ENCODE data around the gene SNAPC1.
"Not testable (repeated sequence)": the region's sequence is repeated elsewhere in the genome, so short reads cannot be mapped to it uniquely, and the experiment has no call there.

The SNAPC1 gene, protein sequence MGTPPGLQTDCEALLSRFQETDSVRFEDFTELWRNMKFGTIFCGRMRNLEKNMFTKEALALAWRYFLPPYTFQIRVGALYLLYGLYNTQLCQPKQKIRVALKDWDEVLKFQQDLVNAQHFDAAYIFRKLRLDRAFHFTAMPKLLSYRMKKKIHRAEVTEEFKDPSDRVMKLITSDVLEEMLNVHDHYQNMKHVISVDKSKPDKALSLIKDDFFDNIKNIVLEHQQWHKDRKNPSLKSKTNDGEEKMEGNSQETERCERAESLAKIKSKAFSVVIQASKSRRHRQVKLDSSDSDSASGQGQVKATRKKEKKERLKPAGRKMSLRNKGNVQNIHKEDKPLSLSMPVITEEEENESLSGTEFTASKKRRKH

DNA sequence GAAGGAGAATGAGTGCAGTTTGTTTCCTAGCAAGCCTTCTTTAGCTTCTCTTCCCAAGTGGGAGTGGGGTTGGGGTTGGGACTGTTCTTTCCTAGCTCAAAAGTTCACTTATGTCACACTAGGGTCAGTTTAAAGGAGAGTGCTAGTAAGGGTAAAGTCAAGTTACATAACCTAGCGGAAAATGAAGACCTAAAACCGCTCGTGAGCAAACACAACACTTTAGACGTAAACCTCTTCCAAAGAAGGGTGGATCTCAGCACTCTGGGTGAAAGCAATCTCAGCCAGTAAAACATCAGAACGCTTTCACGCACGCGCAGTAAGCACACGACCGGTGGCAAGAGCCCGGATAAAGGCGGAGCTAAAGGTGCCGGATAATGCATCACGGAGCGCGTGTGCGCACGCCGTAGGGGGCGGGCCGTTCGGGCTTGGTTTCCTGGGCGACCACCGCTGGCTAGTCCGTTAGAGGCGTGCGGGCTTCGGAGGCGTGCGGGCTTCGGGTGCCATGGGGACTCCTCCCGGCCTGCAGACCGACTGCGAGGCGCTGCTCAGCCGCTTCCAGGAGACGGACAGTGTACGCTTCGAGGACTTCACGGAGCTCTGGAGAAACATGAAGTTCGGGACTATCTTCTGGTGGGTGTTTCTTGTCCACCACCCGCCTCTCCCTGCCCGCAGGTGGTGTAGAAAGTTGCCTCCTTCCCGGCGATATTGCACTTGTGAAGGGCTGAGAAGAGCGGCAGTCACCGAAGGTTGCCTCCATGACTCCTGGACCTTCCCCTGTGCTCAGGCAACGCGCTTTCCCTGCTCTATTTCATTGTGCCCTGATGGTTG is at the start of gene SNAPC1:
TSS of gene SNAPC1 (plus strand) at position 462 of the 828 bp plus-strand sequence. CDS start at position 503, 41 bp downstream.
- peak; percentile 94 to 96 for DNase-seq (ENCODE audit: low read depth in 2 of 2)

DNA sequence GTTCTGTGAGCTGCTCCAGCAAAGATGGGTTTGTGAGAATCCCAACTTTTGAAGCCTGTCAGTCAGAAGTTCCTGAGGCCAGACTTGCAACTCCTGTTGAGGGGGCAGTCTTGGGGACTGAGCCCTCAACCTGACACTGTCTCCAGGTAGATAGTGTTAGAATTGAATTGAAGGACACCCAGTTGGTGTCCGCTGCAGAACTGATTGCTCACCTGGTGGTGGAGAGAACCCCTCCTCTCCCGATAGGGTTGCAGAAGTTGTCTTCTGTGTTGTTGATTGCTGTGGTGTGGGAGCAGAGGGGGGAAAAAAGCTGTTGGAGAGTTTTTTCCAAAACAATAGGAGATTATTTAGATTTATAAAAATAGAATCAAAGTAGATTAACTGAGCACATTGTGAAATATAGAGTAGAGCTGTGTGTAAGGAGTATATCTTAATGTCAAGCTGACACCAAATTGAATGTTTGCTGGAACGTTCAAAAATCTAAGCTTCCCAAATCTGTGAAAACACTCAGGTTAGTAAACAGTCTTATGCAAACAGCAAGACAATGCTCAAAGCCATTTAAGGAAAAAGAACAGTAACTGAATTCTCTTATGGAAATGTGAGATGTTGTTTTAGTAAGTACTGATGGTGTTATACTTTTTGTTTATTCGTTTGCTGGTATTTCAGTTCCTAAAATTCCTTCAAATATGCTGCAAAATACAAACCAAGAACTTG is 48.3 kb upstream of the SNAPC1 start:
- no peak for DNase-seq (ENCODE audit: low read depth in 2 of 2)

GRCh38 chr14:61716956-61717355 is 45.3 kb upstream of the SNAPC1 start:
- no peak for DNase-seq (ENCODE audit: low read depth in 2 of 2)

DNA sequence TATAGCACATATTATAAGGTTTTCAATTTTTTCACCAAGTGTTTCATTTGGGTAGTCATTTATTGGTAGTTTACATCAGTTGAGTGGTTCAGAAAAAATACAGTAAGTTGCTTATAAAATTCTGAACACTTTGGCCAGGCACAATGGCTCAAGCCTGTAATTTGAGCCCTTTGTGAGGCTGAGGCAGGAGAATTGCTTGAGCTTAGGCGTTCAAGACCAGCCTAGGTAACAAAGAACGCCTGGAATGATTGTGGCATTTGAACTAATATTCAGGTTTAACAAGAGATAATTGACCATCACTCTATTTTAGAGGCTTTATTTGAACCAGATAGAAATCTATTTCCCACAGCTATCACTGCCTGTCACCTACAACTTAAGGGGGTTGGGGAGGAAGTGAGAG is 44.2 kb upstream of the SNAPC1 start:
- DNase-seq (ENCODE audit: low read depth in 2 of 2): no peak

DNA sequence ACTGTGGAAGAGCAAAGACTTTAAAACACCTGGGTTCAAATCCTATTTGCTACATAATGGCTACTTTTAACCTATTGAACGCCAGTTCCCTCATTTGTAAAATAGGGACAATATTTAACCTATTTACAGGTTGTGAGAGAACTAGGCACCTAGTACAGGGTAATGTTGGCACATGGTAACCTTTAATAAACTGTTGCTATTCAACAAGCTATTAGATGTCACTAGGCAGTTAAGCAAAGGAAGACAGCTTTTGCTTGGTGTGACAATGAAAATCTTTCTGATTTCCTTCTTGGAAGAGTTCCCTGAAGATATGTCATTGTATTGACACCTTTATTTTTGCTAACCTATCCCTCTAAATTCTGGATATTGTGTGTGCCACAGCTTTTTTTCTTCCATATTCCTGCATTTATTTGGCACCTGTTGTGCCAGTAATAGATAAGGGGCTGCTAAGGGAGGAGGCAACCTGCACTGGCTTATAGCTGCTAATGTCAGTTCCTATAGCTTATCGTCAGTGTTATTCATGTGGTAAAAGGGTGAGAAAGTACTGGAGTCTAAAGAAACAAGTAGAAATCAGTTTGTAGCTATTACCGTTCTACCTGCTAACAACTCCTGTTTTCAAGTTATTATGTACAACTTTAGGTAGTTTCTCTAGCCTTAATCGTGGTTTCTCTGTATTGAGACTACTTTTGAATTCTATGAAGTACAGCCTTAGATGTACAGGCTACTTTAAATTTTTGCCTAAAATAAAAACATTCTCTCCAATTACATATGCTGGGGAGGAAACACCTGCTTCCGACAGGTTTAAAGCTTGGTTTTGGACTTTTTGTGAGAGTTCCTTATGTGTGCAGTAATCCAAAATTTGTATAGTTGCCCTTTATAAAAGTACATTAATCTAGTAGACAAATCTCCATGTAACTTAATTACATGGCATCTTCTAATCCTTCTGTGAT is 42.6 kb upstream of the SNAPC1 start:
- no peak for DNase-seq (ENCODE audit: low read depth in 2 of 2)

DNA sequence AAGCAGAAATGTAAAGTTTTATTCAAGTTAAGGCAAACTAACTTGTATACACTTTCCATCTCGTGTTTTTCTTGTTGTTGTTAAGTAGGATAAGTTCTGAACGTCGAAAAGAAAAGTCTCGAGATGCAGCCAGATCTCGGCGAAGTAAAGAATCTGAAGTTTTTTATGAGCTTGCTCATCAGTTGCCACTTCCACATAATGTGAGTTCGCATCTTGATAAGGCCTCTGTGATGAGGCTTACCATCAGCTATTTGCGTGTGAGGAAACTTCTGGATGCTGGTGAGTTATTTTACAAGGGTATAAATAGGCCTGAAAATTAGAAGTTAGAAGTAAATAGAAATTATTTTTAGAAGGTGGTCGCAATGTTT is 41.9 kb upstream of the SNAPC1 start:
- no peak for DNase-seq (ENCODE audit: low read depth in 2 of 2)

- no peak for DNase-seq (ENCODE audit: low read depth in 2 of 2)
These were observed 41.5 kb upstream of the SNAPC1 start for GRCh38 chr14:61720741-61721140.

- DNase-seq (ENCODE audit: low read depth in 2 of 2): no peak
These were observed 38.1 kb upstream of the SNAPC1 start for GRCh38 chr14:61724133-61724532.

DNA sequence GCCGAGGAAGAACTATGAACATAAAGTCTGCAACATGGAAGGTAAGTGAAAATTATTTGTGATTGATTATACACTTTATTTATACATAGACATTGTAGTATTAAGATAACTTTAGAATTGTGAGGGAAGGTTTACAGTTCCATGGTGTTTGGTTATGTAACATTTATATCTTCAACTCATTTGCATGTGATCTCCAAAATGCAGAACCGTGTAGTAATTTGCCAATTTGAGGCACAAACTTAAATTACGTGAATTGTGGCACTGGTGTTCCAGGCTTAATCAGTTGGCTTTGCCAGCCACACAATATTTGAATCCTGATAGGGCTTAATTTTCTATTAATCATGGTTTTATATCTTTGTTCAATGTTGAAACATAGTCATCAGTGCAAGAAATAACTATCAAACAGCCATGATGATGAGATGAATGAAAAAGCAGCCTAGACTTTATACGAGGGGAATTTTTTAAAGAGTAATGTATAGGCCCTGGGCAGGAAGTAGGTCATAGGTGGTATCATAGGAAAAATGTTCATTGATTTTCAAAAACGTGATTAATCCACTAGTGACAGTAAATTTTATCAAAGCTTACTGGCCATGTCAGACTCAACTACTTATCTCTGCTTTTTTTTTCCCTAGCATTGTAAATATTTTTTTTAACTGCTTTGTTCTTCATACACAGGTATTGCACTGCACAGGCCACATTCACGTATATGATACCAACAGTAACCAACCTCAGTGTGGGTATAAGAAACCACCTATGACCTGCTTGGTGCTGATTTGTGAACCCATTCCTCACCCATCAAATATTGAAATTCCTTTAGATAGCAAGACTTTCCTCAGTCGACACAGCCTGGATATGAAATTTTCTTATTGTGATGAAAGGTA is 35.2 kb upstream of the SNAPC1 start:
- DNase-seq (ENCODE audit: low read depth in 2 of 2): no peak

- DNase-seq (ENCODE audit: low read depth in 2 of 2): no peak
These were observed 31.4 kb upstream of the SNAPC1 start for GRCh38 chr14:61730756-61731373.

DNA sequence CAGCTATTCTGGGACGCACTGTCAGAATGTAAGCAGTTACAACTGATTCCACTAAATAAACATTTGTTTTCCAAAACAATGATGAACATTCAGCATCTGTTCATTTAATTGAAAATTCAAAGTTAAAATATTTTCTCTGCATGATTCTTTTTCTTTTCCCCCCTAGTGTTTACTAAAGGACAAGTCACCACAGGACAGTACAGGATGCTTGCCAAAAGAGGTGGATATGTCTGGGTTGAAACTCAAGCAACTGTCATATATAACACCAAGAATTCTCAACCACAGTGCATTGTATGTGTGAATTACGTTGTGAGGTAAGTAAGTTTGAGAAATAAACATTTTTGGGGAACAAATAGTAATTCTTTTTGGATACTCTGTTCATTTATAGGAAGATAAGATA is 28.2 kb upstream of the SNAPC1 start:
- DNase-seq (ENCODE audit: low read depth in 2 of 2): no peak

GRCh38 chr14:61736751-61737150 is 25.5 kb upstream of the SNAPC1 start:
- DNase-seq (ENCODE audit: low read depth in 2 of 2): no peak

DNA sequence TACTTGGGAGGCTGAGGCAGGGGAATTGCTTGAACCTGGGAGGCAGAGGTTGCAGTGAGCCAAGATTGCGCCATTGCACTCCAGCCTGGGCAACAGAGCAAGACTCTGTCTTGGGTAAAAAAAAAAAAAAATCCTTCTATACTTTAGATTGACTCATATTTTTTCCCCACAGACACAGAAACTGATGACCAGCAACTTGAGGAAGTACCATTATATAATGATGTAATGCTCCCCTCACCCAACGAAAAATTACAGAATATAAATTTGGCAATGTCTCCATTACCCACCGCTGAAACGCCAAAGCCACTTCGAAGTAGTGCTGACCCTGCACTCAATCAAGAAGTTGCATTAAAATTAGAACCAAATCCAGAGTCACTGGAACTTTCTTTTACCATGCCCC is 24.3 kb upstream of the SNAPC1 start:
- DNase-seq (ENCODE audit: low read depth in 2 of 2): no peak

DNA sequence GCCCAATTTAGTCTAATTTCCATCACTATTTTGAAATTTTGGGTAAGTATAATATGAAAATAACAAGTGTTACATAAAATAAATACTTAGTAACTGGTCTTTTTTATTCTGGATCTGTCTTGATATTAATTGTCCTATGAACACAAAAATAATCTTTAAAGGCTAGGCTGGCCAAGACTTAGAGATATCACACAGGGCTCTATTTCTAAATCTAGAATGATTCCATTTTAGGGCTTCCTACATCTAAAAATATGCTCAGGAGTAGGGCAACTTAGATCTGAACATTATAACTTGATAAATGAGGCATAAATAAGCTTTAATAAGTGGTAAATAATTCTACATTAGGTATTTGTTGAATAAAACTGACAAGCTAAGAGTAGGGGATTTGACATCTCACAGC is 23.1 kb upstream of the SNAPC1 start:
- DNase-seq (ENCODE audit: low read depth in 2 of 2): no peak

DNA sequence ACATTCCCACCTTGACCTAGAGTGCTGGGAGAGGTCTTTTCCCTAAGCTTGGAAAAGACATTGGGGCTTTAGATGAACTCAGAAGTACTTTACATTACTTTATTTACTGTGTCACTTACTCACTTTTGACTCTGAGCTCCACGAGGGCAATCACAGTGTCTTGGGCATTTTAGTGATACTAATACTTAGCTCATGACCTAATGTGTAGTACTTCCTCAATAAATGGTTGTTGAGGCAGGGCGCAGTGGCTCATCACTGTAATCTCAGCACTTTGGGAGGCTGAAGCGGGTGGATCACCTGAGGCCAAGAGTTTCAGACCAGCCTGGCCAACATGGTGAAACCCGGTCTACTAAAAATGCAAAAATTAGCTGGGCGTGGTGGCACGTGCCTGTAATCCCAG is 19.8 kb upstream of the SNAPC1 start:
- no peak for DNase-seq (ENCODE audit: low read depth in 2 of 2)

DNA sequence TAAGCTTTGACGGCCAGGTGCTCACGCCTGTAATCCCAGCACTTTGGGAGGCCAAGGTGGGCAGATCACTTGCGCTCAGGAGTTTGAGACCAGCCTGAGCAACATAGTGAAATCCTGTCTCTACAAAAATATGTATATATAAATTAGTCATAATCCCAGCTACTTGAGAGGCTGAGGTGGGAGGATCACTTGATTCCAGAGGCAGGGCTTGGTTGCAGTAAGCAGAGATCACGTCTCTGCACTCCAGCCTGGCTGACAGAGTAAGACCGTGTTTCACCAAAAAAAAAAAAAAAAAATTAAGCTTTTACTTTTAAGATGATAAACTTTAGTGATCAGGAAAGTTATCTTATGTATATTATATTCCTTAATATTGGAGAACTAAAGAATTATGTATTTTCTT is 18.0 kb upstream of the SNAPC1 start:
- DNase-seq (ENCODE audit: low read depth in 2 of 2): no peak

- DNase-seq (ENCODE audit: low read depth in 2 of 2): not testable (repeated sequence)
These were observed 15.9 kb upstream of the SNAPC1 start for GRCh38 chr14:61746346-61746745.

GRCh38 chr14:61746881-61747280 is 15.3 kb upstream of the SNAPC1 start:
- DNase-seq (ENCODE audit: low read depth in 2 of 2): no peak

- DNase-seq (ENCODE audit: low read depth in 2 of 2): no peak
These were observed 14.9 kb upstream of the SNAPC1 start for GRCh38 chr14:61747342-61747741.

DNA sequence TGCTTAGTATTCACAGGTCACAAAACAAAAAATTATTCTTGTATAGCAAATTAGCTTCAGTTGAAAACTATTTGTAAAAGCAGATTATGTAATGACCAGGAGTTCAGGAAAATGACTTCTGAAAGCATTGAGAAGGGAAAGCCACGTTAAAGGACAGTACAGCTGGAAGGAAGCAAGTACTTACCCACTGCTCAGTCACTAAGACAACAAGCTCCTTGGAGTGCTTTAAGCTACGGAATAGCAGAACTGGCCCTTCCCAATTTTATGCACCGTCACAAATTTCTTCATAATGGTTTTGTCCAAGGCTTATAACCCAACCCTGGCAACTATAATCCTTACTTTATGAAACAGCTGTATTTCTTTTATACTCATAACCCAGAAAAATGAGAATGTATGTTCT is 13.0 kb upstream of the SNAPC1 start:
- DNase-seq (ENCODE audit: low read depth in 2 of 2): no peak

All from stimulated activated CD8-positive, alpha-beta memory T cell treated with anti-CD3 and anti-CD28 coated beads, Interleukin-15, amount 100 ng/mL, for 48 hours (primary cell).